ENCODE results near the gene NEDD8. TPM values are rescaled to one million over a fixed set of nuclear protein-coding genes. Genes with fewer than 3 reads are reported as not detected.

NEDD8 gene
- total and polyA plus RNA-seq, 8 donors: 85.4 to 244 (median 166) TPM; not detected in 1

DNA sequence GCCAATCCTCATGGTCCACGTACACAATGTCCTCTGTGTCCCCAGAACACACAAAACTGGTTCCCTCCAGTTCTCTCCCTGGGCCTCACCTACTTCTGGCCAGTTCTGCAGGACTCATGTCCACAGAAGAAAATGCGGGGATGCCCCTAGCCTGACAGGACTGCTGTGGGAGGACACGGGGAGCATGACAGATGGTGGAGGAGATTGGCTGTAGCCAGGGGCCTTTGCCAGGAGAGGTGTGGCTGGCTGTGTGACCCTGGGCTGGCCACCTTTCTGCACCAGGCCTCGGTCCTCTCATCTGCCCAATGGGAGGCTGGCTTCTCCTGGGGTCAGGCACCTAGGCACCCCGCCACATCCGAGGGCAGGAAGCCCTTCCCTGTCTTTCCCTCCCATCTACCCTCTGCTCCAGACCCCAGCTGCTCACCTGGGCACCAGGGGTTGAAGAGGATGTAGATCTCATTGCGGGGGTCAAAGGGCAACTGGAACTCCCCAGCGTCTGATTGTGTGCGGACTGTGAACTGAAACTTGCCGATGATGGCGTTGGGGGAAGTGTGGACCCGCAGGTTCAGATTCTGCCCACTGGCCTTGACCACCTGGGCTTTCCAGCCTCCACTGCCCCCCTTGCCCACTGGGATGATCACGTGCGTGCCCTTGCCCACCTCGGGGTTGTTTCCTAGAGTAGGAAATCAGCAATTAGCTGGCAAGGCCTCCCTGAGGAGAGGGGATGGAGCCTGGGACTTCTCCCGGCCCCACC lies 28.0 kb upstream of the NEDD8 start:
- Histone ChIP-seq H3K4me1 (peaks cover 0 to 12% (median 6%) of the 10 kb centered on the region in 4 donors), H3K9me3 (no peaks in the 10 kb centered on the region), H3K36me3 (peaks cover 0 to 44% (median 8%) of the 10 kb centered on the region in 4 donors), H3K27me3 (no peaks in the 10 kb centered on the region), H3K27ac (no peak overlapping the region), H3K4me3 (no peak overlapping the region)
- TF ChIP-seq EP300 (IDR thresholded peaks at IDR 0.05): no peak
- TF ChIP-seq, protein P1, sequence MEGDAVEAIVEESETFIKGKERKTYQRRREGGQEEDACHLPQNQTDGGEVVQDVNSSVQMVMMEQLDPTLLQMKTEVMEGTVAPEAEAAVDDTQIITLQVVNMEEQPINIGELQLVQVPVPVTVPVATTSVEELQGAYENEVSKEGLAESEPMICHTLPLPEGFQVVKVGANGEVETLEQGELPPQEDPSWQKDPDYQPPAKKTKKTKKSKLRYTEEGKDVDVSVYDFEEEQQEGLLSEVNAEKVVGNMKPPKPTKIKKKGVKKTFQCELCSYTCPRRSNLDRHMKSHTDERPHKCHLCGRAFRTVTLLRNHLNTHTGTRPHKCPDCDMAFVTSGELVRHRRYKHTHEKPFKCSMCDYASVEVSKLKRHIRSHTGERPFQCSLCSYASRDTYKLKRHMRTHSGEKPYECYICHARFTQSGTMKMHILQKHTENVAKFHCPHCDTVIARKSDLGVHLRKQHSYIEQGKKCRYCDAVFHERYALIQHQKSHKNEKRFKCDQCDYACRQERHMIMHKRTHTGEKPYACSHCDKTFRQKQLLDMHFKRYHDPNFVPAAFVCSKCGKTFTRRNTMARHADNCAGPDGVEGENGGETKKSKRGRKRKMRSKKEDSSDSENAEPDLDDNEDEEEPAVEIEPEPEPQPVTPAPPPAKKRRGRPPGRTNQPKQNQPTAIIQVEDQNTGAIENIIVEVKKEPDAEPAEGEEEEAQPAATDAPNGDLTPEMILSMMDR (IDR thresholded peaks at IDR 0.05): no peak
- no peak for DNase-seq
- WGBS, 5 donors: 81 to 83% (median 83%) methylated on average over 11 to 16 of the region's 16 CpGs
- intact Hi-C loops (cut with DNase I; ENCODE audit: low total_unique reads): no loop called here

DNA sequence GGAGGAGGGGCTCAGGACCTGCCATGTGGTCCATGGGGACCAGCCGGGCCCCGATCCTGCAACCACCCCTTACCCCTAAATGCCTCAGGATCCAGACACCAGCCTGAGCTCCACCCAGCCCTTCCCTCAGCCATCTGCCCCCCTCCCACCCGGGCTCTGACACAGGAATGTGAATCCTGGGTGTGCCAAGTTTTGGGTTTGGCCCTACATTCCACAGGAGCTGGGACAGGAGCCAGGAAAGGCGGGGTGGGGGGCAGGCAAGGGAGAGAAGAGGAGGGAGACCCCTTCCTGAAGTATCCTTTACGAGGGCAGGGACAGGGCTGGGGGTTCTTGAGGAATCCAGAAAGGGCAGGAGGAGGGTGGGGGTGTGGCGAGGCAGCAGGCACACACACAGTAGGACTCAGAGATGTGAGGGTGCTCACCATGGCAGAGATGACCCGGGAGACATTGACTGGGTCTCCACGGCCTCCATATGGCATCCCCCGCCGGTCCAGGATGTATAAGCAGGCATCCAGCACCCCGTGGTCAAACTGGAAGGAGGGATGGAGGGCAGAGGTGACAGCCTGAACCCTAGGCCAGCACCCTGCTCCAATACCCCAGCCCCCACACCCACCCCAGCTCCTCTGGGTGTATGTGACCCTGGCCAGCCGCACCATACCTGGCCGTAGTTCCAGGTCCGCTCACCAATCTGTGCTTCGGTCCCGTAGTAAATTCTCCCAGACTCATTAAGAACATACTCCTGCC lies 27.3 kb upstream of the NEDD8 start:
- no peaks in the 10 kb centered on the region for H3K27me3 ChIP-seq
- TF ChIP-seq, protein P1 (IDR thresholded peaks at IDR 0.05): no peak
- no peak overlapping the region for H3K27ac ChIP-seq
- H3K4me1 ChIP-seq: peaks cover 0 to 12% (median 6%) of the 10 kb centered on the region in 4 donors
- peak in 1 of 2 donors; percentile 71 for DNase-seq
- peaks cover 0 to 44% (median 6%) of the 10 kb centered on the region in 4 donors for H3K36me3 ChIP-seq
- WGBS, 5 donors: 66 to 75% (median 66%) methylated on average over 16 of the region's 16 CpGs
- no peaks in the 10 kb centered on the region for H3K9me3 ChIP-seq
- no peak overlapping the region for H3K4me3 ChIP-seq
- intact Hi-C loops (cut with DNase I; ENCODE audit: low total_unique reads): no loop called here

DNA sequence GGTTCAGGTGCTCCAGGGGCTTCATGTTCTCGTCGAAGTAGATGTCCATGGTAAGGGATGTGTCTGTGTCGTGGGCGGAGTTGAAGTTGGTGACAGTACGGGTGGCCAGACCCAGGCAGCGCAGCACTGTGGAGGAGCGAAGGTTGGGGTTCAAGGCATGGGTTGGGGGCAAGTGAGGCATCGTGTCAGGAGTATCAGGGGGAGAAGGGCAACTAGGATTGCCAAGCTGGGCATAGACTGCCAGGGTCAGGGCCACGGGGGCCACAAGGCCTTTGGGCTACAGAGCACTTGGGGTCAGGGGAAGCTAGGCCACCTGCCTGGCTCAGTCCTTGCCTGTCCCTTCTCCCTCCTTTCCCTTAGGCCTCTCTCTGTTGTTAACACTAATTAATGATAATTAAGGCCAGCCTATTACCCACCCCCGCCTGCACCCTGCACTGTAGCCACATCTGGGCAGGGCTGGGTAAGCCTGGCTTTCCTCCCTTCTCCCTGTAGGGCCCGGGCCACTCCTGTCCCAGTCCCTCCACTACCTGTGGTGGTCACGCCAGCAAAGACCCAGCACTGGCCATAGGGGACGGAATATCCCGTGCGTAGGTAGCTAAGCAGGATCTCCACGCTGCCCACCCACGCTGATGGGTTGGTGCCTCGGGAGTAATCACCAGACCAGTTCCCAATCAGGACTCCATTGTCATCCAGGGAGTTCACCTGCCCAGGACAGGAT lies 26.5 kb upstream of the NEDD8 start:
- Histone ChIP-seq H3K27me3 (no peaks in the 10 kb centered on the region), H3K27ac (no peak overlapping the region), H3K4me1 (peaks cover 0 to 12% (median 6%) of the 10 kb centered on the region in 4 donors), H3K9me3 (no peaks in the 10 kb centered on the region), H3K36me3 (peaks cover 0 to 45% (median 9%) of the 10 kb centered on the region in 4 donors), H3K4me3 (no peak overlapping the region)
- intact Hi-C loops (cut with DNase I; ENCODE audit: low total_unique reads): no loop called here
- no peak for DNase-seq
- TF ChIP-seq POLR2A (IDR thresholded peaks at IDR 0.05) (no peak), EP300 (IDR thresholded peaks at IDR 0.05) (no peak), POLR2AphosphoS5 (IDR thresholded peaks at IDR 0.05) (no peak)
- TF ChIP-seq, protein P1 (IDR thresholded peaks at IDR 0.05): no peak
- WGBS, 5 donors: 82 to 96% (median 84%) methylated on average over 11 to 18 of the region's 18 CpGs

DNA sequence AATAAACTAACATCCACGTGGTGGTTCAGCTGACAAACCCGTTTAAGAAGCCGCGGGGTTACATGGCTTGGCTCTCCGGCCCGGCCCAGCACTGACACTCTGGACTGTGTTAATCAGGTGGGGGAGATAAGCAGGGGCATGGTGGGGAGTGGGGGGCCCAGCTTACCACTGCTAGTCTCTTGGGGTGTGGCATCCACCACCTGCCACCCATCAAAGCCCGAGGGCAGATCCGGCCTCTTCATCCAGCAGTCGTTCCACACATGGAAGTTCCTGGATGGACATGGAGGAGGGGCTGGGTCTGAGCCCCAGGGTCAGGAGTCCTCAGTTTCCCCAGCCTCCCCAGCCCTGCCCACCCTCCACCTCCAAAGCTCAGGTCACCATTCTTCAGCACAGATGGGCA lies 26.0 kb upstream of the NEDD8 start:
- 80 to 91% (median 87%) methylated on average over 9 of the region's 9 CpGs for WGBS, 5 donors
- peaks cover 0 to 12% (median 6%) of the 10 kb centered on the region in 4 donors for H3K4me1 ChIP-seq
- TF ChIP-seq, protein P1 (IDR thresholded peaks at IDR 0.05): no peak
- TF ChIP-seq POLR2AphosphoS5 (IDR thresholded peaks at IDR 0.05) (no peak), EP300 (IDR thresholded peaks at IDR 0.05) (no peak), POLR2A (IDR thresholded peaks at IDR 0.05) (no peak)
- no peaks in the 10 kb centered on the region for H3K27me3 ChIP-seq
- H3K36me3 ChIP-seq: peaks cover 0 to 48% (median 11%) of the 10 kb centered on the region in 4 donors
- intact Hi-C loops (cut with DNase I; ENCODE audit: low total_unique reads): no loop called here
- DNase-seq: no peak
- H3K27ac ChIP-seq: no peak overlapping the region
- no peaks in the 10 kb centered on the region for H3K9me3 ChIP-seq
- H3K4me3 ChIP-seq: no peak overlapping the region
